Body of pancreas (tissue), 4 donors: Measurements from ENCODE around the gene NLRP12. TPM values are rescaled to one million over a fixed set of nuclear protein-coding genes. Genes with fewer than 3 reads are reported as not detected.

Source experiments
- ATAC-seq: fragments of 150-250 bp; one replicate; pipeline ENCODE4 v1.9.1; 2016
- DNase-seq, 4 donors: peaks; one replicate each; pipeline ENCODE4 v3.0.0-alpha.2; 2019
- H3K27ac ChIP-seq, 4 donors: fragments of 200-600 bp; sonication (generic); 1 replicate in 3 of 4; 2 replicates in 1 of 4; pipeline versions ENCODE4 v1.5.1 to v1.6.1; 2016 to 2019; ENCODE audit warnings: mild to moderate bottlenecking in 1 of 4, mixed read lengths in 1 of 4, moderate library complexity in 1 of 4
- H3K27me3 ChIP-seq, 2 donors: fragments of 200-600 bp; sonication (generic); one replicate each; pipeline ENCODE4 v1.6.0; 2016; ENCODE audit warnings: mild to moderate bottlenecking in 1 of 2
- H3K36me3 ChIP-seq, 2 donors: fragments of 200-600 bp; sonication (generic); replicated peaks in 1 of 2; 2 replicates each; pipeline ENCODE4 v1.5.1; 2016; ENCODE audit warnings: low read depth in 2 of 2; ENCODE audit not compliant: insufficient read depth in 1 of 2
- H3K4me1 ChIP-seq: fragments of 200-600 bp; sonication (generic); one replicate; pipeline ENCODE4 v1.6.0; 2016
- H3K4me3 ChIP-seq, 2 donors: fragments of 200-600 bp; sonication (generic); 1 replicate in 1 of 2; 2 replicates in 1 of 2; pipeline ENCODE4 v1.5.1; 2016 to 2019
- H3K9me3 ChIP-seq, 3 donors: fragments of 200-600 bp; sonication (generic); 1 replicate in 2 of 3; 2 replicates in 1 of 3; pipeline ENCODE4 v1.5.1; 2016
- POLR2A ChIP-seq, 3 donors: fragments of 450-650 bp; IDR thresholded peaks; one replicate each; pipeline ENCODE4 v1.6.1; 2016; ENCODE audit warnings: antibody characterized with exemption in 3 of 3, mild to moderate bottlenecking in 2 of 3
- WGBS, 2 donors: methylation state at CpG; one replicate each; pipeline ENCODE4 v1.1.5; 2017; 5-methylcytosine and 5-hydroxymethylcytosine counted together
- intact Hi-C: fragments of 100-400 bp; cut with DNase I; formaldehyde crosslinking; loops from one replicate; pipeline ENCODE4 v1.15.1; 2023
- total RNA-seq, 2 donors: library from RNA; depleted of rRNA; stranded (reverse); fragments of >200 nt; gene quantifications; one replicate each; pipeline ENCODE4 v1.1.0, GENCODE V29; 2016
- TF ChIP-seq, protein P1 (sequence below), 7 experiments: fragments of 450-650 bp in 4 of 7; fragments of 200-600 bp in 3 of 7; sonication (generic) in 3 of 7; IDR thresholded peaks; one replicate each; pipeline ENCODE4 v1.5.1; 2016 to 2019; ENCODE audit warnings: antibody characterized with exemption in 7 of 7

NLRP12 gene
- total RNA-seq, 2 donors from 2014 or later = 0.26 TPM; not detected in 1

DNA sequence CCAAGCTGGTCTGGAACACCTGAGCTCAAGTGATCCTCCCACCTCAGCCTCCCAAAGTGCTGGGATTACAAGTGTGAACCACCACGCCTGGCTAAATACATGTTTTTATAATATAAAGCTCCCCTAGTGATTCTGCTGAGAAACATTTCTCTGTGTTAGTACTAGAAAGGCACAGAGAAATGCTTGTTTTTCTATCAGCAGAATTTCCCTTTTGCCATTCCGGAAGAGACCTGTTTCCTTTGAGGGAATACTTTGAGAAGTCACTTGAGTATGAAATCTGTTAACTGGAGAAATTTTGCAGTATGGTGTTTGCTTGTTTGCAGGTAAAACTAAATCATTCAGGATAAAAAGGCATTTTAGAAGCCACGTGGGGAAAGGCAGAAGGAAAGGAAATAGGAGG is 4.4 kb upstream of the NLRP12 start:
- DNase-seq (no peak), ATAC-seq (no peak)
- 47 to 55% methylated on average over 3 of the region's 3 CpGs for WGBS, 2 donors
- Histone ChIP-seq H3K27me3 (peaks cover 0 to 4% of the 10 kb centered on the region in 2 donors), H3K4me3 (no peak overlapping the region), H3K27ac (no peak overlapping the region), H3K9me3 (no peaks in the 10 kb centered on the region), H3K36me3 (no peaks in the 10 kb centered on the region), H3K4me1 (no peaks in the 10 kb centered on the region)
- intact Hi-C loops = no loop called here
- TF ChIP-seq, protein P1, sequence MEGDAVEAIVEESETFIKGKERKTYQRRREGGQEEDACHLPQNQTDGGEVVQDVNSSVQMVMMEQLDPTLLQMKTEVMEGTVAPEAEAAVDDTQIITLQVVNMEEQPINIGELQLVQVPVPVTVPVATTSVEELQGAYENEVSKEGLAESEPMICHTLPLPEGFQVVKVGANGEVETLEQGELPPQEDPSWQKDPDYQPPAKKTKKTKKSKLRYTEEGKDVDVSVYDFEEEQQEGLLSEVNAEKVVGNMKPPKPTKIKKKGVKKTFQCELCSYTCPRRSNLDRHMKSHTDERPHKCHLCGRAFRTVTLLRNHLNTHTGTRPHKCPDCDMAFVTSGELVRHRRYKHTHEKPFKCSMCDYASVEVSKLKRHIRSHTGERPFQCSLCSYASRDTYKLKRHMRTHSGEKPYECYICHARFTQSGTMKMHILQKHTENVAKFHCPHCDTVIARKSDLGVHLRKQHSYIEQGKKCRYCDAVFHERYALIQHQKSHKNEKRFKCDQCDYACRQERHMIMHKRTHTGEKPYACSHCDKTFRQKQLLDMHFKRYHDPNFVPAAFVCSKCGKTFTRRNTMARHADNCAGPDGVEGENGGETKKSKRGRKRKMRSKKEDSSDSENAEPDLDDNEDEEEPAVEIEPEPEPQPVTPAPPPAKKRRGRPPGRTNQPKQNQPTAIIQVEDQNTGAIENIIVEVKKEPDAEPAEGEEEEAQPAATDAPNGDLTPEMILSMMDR (IDR thresholded peaks at IDR 0.05) = no peak

DNA sequence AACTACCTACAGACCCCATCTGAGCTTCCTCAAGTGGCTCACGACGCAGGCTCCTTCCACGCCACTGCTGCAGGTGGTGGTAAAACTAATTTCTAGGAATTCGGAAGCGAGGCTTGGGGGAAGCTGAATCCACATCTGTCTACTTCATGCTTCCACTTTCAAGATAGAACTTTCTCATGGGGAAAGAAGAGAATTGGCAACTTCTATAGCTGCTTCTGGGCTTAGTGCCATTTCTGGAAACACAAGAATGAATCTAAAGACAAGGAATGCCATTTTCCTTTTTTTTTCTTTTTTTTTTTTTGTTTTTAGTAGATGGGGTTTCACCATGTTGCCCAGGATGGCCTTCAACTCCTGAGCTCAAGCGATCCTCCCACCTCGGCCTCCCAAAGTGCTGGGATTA is 2.8 kb upstream of the NLRP12 start:
- Histone ChIP-seq H3K4me1 (no peaks in the 10 kb centered on the region), H3K9me3 (no peaks in the 10 kb centered on the region), H3K27ac (no peak overlapping the region), H3K27me3 (peaks cover 0 to 4% of the 10 kb centered on the region in 2 donors), H3K4me3 (no peak overlapping the region), H3K36me3 (no peaks in the 10 kb centered on the region)
- TF ChIP-seq, protein P1 (IDR thresholded peaks at IDR 0.05) = no peak
- TF ChIP-seq POLR2A (IDR thresholded peaks at IDR 0.05) = no peak
- intact Hi-C loops = no loop called here
- no peak for ATAC-seq
- 57 to 68% methylated on average over 7 of the region's 7 CpGs for WGBS, 2 donors
- DNase-seq = no peak

DNA sequence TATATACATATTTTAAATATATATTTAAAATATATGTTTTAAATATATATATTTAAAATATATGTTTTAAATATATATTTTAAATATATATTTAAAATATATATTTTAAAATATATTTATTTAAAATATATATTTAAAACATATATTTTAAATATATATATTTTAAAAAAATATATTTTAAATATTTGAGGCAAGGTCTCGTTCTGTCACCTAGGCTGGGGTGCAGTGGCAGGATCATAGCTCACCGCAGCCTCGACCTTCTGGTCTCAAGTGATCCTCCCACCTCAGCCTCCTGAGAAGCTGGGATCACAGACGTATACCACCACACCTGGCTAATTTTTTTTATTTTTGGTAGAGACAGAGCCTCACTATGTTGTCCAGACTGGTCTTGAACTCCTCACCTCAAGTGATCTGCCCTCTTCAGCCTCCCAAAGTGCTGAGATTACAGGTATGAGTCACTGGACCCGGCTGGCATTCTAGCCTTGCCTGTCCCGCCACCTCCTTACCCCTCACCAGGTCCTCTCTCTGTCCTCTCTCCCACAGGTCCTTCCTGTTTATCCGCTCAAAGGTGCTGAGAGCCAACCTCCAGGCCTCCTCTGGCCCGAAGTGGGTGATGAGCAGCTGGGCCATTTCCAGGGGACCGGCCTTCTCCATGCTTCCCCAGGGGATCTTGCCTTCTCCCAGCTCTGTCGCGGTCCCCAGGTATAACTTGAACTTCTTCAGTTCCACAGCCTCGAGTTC is 564 bp downstream of the NLRP12 start:
- Histone ChIP-seq H3K9me3 (no peaks in the 10 kb centered on the region), H3K4me3 (no peak overlapping the region), H3K4me1 (no peaks in the 10 kb centered on the region), H3K36me3 (no peaks in the 10 kb centered on the region), H3K27me3 (peaks cover 0 to 4% of the 10 kb centered on the region in 2 donors), H3K27ac (no peak overlapping the region)
- TF ChIP-seq POLR2A (IDR thresholded peaks at IDR 0.05) = no peak
- TF ChIP-seq, protein P1 (IDR thresholded peaks at IDR 0.05) = no peak
- WGBS, 2 donors = 71 to 72% methylated on average over 12 of the region's 12 CpGs
- DNase-seq (no peak), ATAC-seq (no peak)
- intact Hi-C loops = no loop called here

DNA sequence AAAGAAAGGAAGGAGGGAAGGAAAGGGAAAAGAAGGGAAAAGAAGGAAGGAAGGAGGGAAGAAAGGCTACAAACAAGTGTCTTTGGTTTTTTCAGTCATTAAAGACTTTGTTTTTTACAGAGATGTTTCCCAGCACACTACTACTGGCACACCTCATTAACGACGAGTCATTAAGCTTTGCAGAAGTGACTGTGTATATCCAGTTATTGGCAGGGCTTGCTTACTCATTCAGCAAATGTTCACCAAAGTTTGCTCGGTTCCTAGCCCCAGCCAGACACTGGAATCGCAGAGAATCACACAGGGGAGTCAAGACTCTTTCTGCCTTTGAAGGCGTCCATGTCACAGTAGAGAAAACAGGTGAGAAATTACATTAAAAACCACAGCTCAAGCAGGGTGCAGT is 4.3 kb downstream of the NLRP12 start:
- intact Hi-C loops = no loop called here
- H3K27me3 ChIP-seq = peaks cover 0 to under 1% of the 10 kb centered on the region in 2 donors
- 11 to 60% methylated on average over 3 to 5 of the region's 5 CpGs for WGBS, 2 donors

More for the DNA sequence above, 4.3 kb downstream of the NLRP12 start:
- no peaks in the 10 kb centered on the region for H3K9me3 ChIP-seq
- DNase-seq = no peak
- H3K4me1 ChIP-seq = no peaks in the 10 kb centered on the region
- no peaks in the 10 kb centered on the region for H3K36me3 ChIP-seq
- no peak overlapping the region for H3K4me3 ChIP-seq
- ATAC-seq = no peak
- TF ChIP-seq, protein P1 (IDR thresholded peaks at IDR 0.05) = no peak
- TF ChIP-seq POLR2A (IDR thresholded peaks at IDR 0.05) = no peak
- H3K27ac ChIP-seq = no peak overlapping the region
